ENCODE measurements around the gene YIPF2. TPM values are rescaled to one million over a fixed set of nuclear protein-coding genes. Genes with fewer than 3 reads are reported as not detected.

Gene YIPF2
- polyA plus RNA-seq, 2 donors: 37.3 to 47.7 TPM

GRCh38 chr19:10895363-10895762, 33.1 kb downstream of the YIPF2 start:
- H3K36me3 ChIP-seq (ENCODE audit: control insufficient read depth in 2 of 2, insufficient read depth in 2 of 2, low read length in 1 of 2): no peaks in the 10 kb centered on the region
- H3K4me1 ChIP-seq (ENCODE audit: control insufficient read depth in 2 of 2, insufficient read depth in 2 of 2, low read length in 1 of 2): peaks cover 6 to 36% of the 10 kb centered on the region in 2 donors
- no peak overlapping the region for H3K27ac ChIP-seq (ENCODE audit: low read depth in 2 of 2, low read length in 1 of 2)
- H3K9me3 ChIP-seq (ENCODE audit: control insufficient read depth in 2 of 2, insufficient read depth in 1 of 2, low read depth in 1 of 2, low read length in 1 of 2): no peaks in the 10 kb centered on the region
- H3K4me3 ChIP-seq (ENCODE audit: low read depth in 1 of 2, low read length in 2 of 2): no peak overlapping the region
- 86 to 87% methylated on average over 6 of the region's 6 CpGs for WGBS, 2 donors
- no peaks in the 10 kb centered on the region for H3K27me3 ChIP-seq (ENCODE audit: control insufficient read depth in 1 of 2, insufficient read depth in 2 of 2, low read length in 2 of 2)

GRCh38 chr19:10894911-10895213, 33.6 kb downstream of the YIPF2 start:
- Histone ChIP-seq H3K9me3 (ENCODE audit: control insufficient read depth in 2 of 2, insufficient read depth in 1 of 2, low read depth in 1 of 2, low read length in 1 of 2) (no peaks in the 10 kb centered on the region), H3K36me3 (ENCODE audit: control insufficient read depth in 2 of 2, insufficient read depth in 2 of 2, low read length in 1 of 2) (no peaks in the 10 kb centered on the region), H3K27me3 (ENCODE audit: control insufficient read depth in 1 of 2, insufficient read depth in 2 of 2, low read length in 2 of 2) (no peaks in the 10 kb centered on the region), H3K27ac (ENCODE audit: low read depth in 2 of 2, low read length in 1 of 2) (no peak overlapping the region), H3K4me3 (ENCODE audit: low read depth in 1 of 2, low read length in 2 of 2) (no peak overlapping the region), H3K4me1 (ENCODE audit: control insufficient read depth in 2 of 2, insufficient read depth in 2 of 2, low read length in 1 of 2) (peaks cover 6 to 36% of the 10 kb centered on the region in 2 donors)
- 92% methylated on average over 7 of the region's 7 CpGs for whole genome bisulfite sequencing, 2 donors

DNA sequence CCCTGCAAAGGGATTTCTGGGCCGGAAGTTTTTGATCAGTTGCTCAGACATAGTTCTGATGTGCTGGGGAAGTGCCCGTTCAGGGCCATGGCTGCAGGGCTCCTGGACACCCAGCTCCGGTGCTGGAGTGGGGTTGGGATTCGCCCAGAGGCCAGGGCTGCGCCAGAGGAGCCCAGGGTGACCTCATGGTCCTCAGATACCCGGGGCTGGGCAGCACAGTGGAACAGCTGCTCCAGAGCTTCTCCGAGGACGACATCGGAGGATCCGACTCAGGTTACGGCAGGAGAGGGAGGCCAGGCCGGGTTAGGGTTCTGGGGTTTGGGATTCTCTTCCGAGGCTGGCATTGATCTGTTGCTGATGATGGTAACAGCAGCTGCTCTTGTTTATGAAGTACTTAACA, 36.2 kb downstream of the YIPF2 start:
- Histone ChIP-seq H3K4me3 (ENCODE audit: low read depth in 1 of 2, low read length in 2 of 2) (no peak overlapping the region), H3K36me3 (ENCODE audit: control insufficient read depth in 2 of 2, insufficient read depth in 2 of 2, low read length in 1 of 2) (no peaks in the 10 kb centered on the region), H3K4me1 (ENCODE audit: control insufficient read depth in 2 of 2, insufficient read depth in 2 of 2, low read length in 1 of 2) (peaks cover 11 to 34% of the 10 kb centered on the region in 2 donors), H3K9me3 (ENCODE audit: control insufficient read depth in 2 of 2, insufficient read depth in 1 of 2, low read depth in 1 of 2, low read length in 1 of 2) (no peaks in the 10 kb centered on the region), H3K27me3 (ENCODE audit: control insufficient read depth in 1 of 2, insufficient read depth in 2 of 2, low read length in 2 of 2) (no peaks in the 10 kb centered on the region), H3K27ac (ENCODE audit: low read depth in 2 of 2, low read length in 1 of 2) (peak overlapping the region; percentile 95 to 97)
- 70 to 77% methylated on average over 13 of the region's 13 CpGs for WGBS, 2 donors

DNA sequence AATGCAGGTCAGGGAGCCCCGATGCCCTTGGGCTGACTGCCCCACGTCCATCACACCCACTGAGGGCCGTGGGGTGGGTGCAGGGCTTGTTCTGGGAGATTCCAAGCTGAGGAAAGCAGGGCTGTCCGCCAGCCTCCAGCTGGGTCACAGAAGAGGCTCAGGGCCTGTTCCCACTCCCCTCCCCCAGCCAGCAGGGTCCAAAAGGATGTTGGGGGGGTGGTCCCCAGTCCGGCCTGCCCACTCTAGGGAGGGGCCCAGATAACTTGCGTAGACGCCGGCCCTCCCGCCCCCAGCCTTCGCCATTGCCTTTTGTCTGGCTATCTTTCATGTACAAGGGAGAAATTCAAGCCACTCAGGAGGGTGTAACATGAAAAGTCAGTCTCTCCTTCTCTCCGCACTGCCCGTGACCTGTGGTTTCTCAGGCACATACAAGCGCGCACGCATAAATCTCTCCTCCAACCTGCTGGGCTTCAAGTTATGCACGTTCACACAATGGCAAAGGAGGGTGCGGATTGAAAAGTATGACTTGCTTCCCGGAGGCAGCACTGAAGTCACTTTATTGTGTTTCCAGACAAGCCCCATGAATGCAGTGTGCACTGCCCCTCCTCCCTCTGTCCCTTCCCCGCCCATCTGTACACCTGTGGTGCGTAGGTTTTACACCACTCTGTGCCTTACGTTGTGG, 36.9 kb downstream of the YIPF2 start:
- H3K36me3 ChIP-seq (ENCODE audit: control insufficient read depth in 2 of 2, insufficient read depth in 2 of 2, low read length in 1 of 2): no peaks in the 10 kb centered on the region
- no peaks in the 10 kb centered on the region for H3K9me3 ChIP-seq (ENCODE audit: control insufficient read depth in 2 of 2, insufficient read depth in 1 of 2, low read depth in 1 of 2, low read length in 1 of 2)
- 36 to 39% methylated on average over 21 of the region's 21 CpGs for WGBS, 2 donors
- no peak overlapping the region for H3K4me3 ChIP-seq (ENCODE audit: low read depth in 1 of 2, low read length in 2 of 2)
- H3K27ac ChIP-seq (ENCODE audit: low read depth in 2 of 2, low read length in 1 of 2): peak overlapping the region; percentile 95 to 97
- H3K27me3 ChIP-seq (ENCODE audit: control insufficient read depth in 1 of 2, insufficient read depth in 2 of 2, low read length in 2 of 2): no peaks in the 10 kb centered on the region
- H3K4me1 ChIP-seq (ENCODE audit: control insufficient read depth in 2 of 2, insufficient read depth in 2 of 2, low read length in 1 of 2): peaks cover 10 to 32% of the 10 kb centered on the region in 2 donors

- WGBS, 2 donors: 95 to 98% methylated on average over 4 of the region's 4 CpGs
- peaks cover 12 to 29% of the 10 kb centered on the region in 2 donors for H3K4me1 ChIP-seq (ENCODE audit: control insufficient read depth in 2 of 2, insufficient read depth in 2 of 2, low read length in 1 of 2)
- H3K27ac ChIP-seq (ENCODE audit: low read depth in 2 of 2, low read length in 1 of 2): no peak overlapping the region
- H3K36me3 ChIP-seq (ENCODE audit: control insufficient read depth in 2 of 2, insufficient read depth in 2 of 2, low read length in 1 of 2): peaks cover 0 to 3% of the 10 kb centered on the region in 2 donors
- H3K9me3 ChIP-seq (ENCODE audit: control insufficient read depth in 2 of 2, insufficient read depth in 1 of 2, low read depth in 1 of 2, low read length in 1 of 2): no peaks in the 10 kb centered on the region
- H3K4me3 ChIP-seq (ENCODE audit: low read depth in 1 of 2, low read length in 2 of 2): no peak overlapping the region
- H3K27me3 ChIP-seq (ENCODE audit: control insufficient read depth in 1 of 2, insufficient read depth in 2 of 2, low read length in 2 of 2): no peaks in the 10 kb centered on the region
Measured at GRCh38 chr19:10889880-10890279, 38.6 kb downstream of the YIPF2 start.

GRCh38 chr19:10888421-10888866, 40.0 kb downstream of the YIPF2 start:
- 45 to 51% methylated on average over 13 of the region's 13 CpGs for WGBS, 2 donors
- Histone ChIP-seq H3K36me3 (ENCODE audit: control insufficient read depth in 2 of 2, insufficient read depth in 2 of 2, low read length in 1 of 2) (peaks cover 0 to 3% of the 10 kb centered on the region in 2 donors), H3K4me3 (ENCODE audit: low read depth in 1 of 2, low read length in 2 of 2) (no peak overlapping the region), H3K27ac (ENCODE audit: low read depth in 2 of 2, low read length in 1 of 2) (peak overlapping the region in 1 of 2 donors; percentile 28), H3K4me1 (ENCODE audit: control insufficient read depth in 2 of 2, insufficient read depth in 2 of 2, low read length in 1 of 2) (peaks cover 12 to 26% of the 10 kb centered on the region in 2 donors), H3K27me3 (ENCODE audit: control insufficient read depth in 1 of 2, insufficient read depth in 2 of 2, low read length in 2 of 2) (no peaks in the 10 kb centered on the region), H3K9me3 (ENCODE audit: control insufficient read depth in 2 of 2, insufficient read depth in 1 of 2, low read depth in 1 of 2, low read length in 1 of 2) (no peaks in the 10 kb centered on the region)

GRCh38 chr19:10887616-10888367, 40.6 kb downstream of the YIPF2 start:
- Histone ChIP-seq H3K4me1 (ENCODE audit: control insufficient read depth in 2 of 2, insufficient read depth in 2 of 2, low read length in 1 of 2) (peaks cover 12 to 29% of the 10 kb centered on the region in 2 donors), H3K9me3 (ENCODE audit: control insufficient read depth in 2 of 2, insufficient read depth in 1 of 2, low read depth in 1 of 2, low read length in 1 of 2) (no peaks in the 10 kb centered on the region), H3K36me3 (ENCODE audit: control insufficient read depth in 2 of 2, insufficient read depth in 2 of 2, low read length in 1 of 2) (peaks cover 0 to 3% of the 10 kb centered on the region in 2 donors), H3K4me3 (ENCODE audit: low read depth in 1 of 2, low read length in 2 of 2) (no peak overlapping the region), H3K27me3 (ENCODE audit: control insufficient read depth in 1 of 2, insufficient read depth in 2 of 2, low read length in 2 of 2) (no peaks in the 10 kb centered on the region), H3K27ac (ENCODE audit: low read depth in 2 of 2, low read length in 1 of 2) (peak overlapping the region in 1 of 2 donors; percentile 28)
- WGBS, 2 donors: 75 to 77% methylated on average over 9 of the region's 9 CpGs

GRCh38 chr19:10885201-10886169, 43.0 kb downstream of the YIPF2 start:
- Histone ChIP-seq H3K27me3 (ENCODE audit: control insufficient read depth in 1 of 2, insufficient read depth in 2 of 2, low read length in 2 of 2) (no peaks in the 10 kb centered on the region), H3K4me1 (ENCODE audit: control insufficient read depth in 2 of 2, insufficient read depth in 2 of 2, low read length in 1 of 2) (peaks cover 14 to 19% of the 10 kb centered on the region in 2 donors), H3K4me3 (ENCODE audit: low read depth in 1 of 2, low read length in 2 of 2) (no peak overlapping the region), H3K27ac (ENCODE audit: low read depth in 2 of 2, low read length in 1 of 2) (no peak overlapping the region), H3K9me3 (ENCODE audit: control insufficient read depth in 2 of 2, insufficient read depth in 1 of 2, low read depth in 1 of 2, low read length in 1 of 2) (no peaks in the 10 kb centered on the region), H3K36me3 (ENCODE audit: control insufficient read depth in 2 of 2, insufficient read depth in 2 of 2, low read length in 1 of 2) (peaks cover 0 to 3% of the 10 kb centered on the region in 2 donors)
- 61 to 71% methylated on average over 20 of the region's 20 CpGs for WGBS, 2 donors

DNA sequence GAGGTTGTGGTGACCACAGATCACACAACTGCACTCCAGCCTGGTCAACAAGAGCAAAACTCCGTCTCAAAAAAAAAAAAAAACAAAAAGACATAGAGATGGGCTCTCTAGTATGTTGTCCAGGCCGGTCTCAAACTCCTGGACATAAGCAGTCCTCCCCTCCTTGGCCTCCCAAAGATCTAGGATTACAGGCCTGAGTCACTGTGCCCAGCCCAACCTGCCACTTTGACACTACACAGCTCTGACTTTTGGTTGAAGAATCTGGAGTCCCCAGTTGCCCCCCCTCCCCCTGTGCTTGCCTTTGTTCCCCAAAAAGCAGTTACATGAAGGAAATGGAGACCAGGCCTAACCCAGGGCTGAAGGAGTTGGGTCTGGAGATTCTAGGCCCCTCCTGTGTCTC, 44.2 kb downstream of the YIPF2 start:
- peaks cover 14 to 21% of the 10 kb centered on the region in 2 donors for H3K4me1 ChIP-seq (ENCODE audit: control insufficient read depth in 2 of 2, insufficient read depth in 2 of 2, low read length in 1 of 2)
- no peak overlapping the region for H3K27ac ChIP-seq (ENCODE audit: low read depth in 2 of 2, low read length in 1 of 2)
- H3K27me3 ChIP-seq (ENCODE audit: control insufficient read depth in 1 of 2, insufficient read depth in 2 of 2, low read length in 2 of 2): no peaks in the 10 kb centered on the region
- 67 to 82% methylated on average over 2 of the region's 2 CpGs for WGBS, 2 donors
- H3K36me3 ChIP-seq (ENCODE audit: control insufficient read depth in 2 of 2, insufficient read depth in 2 of 2, low read length in 1 of 2): peaks cover 0 to 3% of the 10 kb centered on the region in 2 donors
- H3K4me3 ChIP-seq (ENCODE audit: low read depth in 1 of 2, low read length in 2 of 2): no peak overlapping the region
- no peaks in the 10 kb centered on the region for H3K9me3 ChIP-seq (ENCODE audit: control insufficient read depth in 2 of 2, insufficient read depth in 1 of 2, low read depth in 1 of 2, low read length in 1 of 2)

Measured in esophagus (tissue), 2 donors.